NCI-H2029 (cell line): ENCODE measurements around the gene OSBPL3.
A peak's percentile ranks its signal among the peaks of the same experiment; 100 is the strongest.

Experiments used
- DNase-seq: peaks from one replicate; lab custom pipeline; 2025; lab: John Stamatoyannopoulos, UW

The OSBPL3 gene

GRCh38 chr7:24979470-24979862 is 512 bp downstream of the OSBPL3 start:
- DNase-seq, result peak; percentile 11

GRCh38 chr7:24978843-24979469 is 1.0 kb downstream of the OSBPL3 start:
- DNase-seq, result no peak

GRCh38 chr7:24975644-24976260 is 4.2 kb downstream of the OSBPL3 start:
- no peak for DNase-seq

GRCh38 chr7:24975172-24975571 is 4.8 kb downstream of the OSBPL3 start:
- no peak for DNase-seq

- DNase-seq, result no peak
Observed at GRCh38 chr7:24974026-24974832, 5.7 kb downstream of the OSBPL3 start.

GRCh38 chr7:24972991-24973390 is 7.0 kb downstream of the OSBPL3 start:
- no peak for DNase-seq

- no peak for DNase-seq
Observed at GRCh38 chr7:24972166-24972477, 7.9 kb downstream of the OSBPL3 start.

GRCh38 chr7:24971333-24972165 is 8.4 kb downstream of the OSBPL3 start:
- no peak for DNase-seq

- no peak for DNase-seq
Observed at GRCh38 chr7:24970676-24971075, 9.3 kb downstream of the OSBPL3 start.

GRCh38 chr7:24968165-24968564 is 11.8 kb downstream of the OSBPL3 start:
- DNase-seq, result no peak

- no peak for DNase-seq
Observed at GRCh38 chr7:24967696-24968095, 12.3 kb downstream of the OSBPL3 start.

GRCh38 chr7:24966802-24967201 is 13.2 kb downstream of the OSBPL3 start:
- DNase-seq, result no peak

GRCh38 chr7:24965831-24966708 is 13.9 kb downstream of the OSBPL3 start:
- DNase-seq, result peak; percentile 9

- DNase-seq, result no peak
Observed at GRCh38 chr7:24964191-24964590, 15.8 kb downstream of the OSBPL3 start.

- DNase-seq, result no peak
Observed at GRCh38 chr7:24963218-24963617, 16.8 kb downstream of the OSBPL3 start.

- DNase-seq, result no peak
Observed at GRCh38 chr7:24962418-24962962, 17.5 kb downstream of the OSBPL3 start.

- DNase-seq, result no peak
Observed at GRCh38 chr7:24959735-24960485, 20.1 kb downstream of the OSBPL3 start.

GRCh38 chr7:24958399-24958798 is 21.6 kb downstream of the OSBPL3 start:
- DNase-seq, result no peak

GRCh38 chr7:24956021-24956420 is 24.0 kb downstream of the OSBPL3 start:
- DNase-seq, result no peak

- DNase-seq, result no peak
Observed at GRCh38 chr7:24955313-24955712, 24.7 kb downstream of the OSBPL3 start.
